ENCODE data around the gene SPRTN. TPM values are rescaled to one million over a fixed set of nuclear protein-coding genes. Genes with fewer than 3 reads are reported as not detected.

Gene SPRTN
- total and polyA plus RNA-seq, 2 of the 4 experiments (the other 2 are of a cell fraction), result 6.5 to 17.4 TPM

DNA sequence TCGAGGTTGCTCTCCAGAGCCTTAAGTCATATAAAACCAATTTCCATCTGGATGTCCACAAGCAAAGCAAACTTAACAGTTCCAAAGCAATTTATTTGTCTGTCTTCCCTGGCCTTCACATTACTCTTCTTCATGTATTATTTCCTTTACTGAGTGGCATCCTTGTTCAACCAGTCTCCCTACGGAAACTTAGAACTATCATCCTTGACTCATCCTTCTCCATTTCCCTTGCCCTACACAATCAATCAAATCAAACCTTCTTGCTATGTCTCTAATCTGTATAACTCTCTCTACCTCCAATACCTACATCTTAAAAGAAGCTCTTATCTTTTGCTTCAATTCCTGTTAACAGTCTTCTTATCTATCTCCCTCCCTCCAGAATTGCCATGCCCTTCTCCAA is 58.5 kb downstream of the SPRTN start:
- Histone ChIP-seq H3K36me3 (ENCODE audit: control insufficient read depth, insufficient read depth, low read length) (no peaks in the 10 kb centered on the region), H2BK120ac (ENCODE audit: low read depth, low read length) (no peak overlapping the region), H2AFZ (replicated peaks; ENCODE audit: low read length, poor library complexity) (no peak overlapping the region), H3K9me3 (ENCODE audit: control insufficient read depth, insufficient read depth, low read length) (no peaks in the 10 kb centered on the region), H3K79me1 (ENCODE audit: low read depth in 1 of 2, low read length in 2 of 2) (peaks cover 27 to 65% of the 10 kb centered on the region in 2 experiments), H3K18ac (ENCODE audit: low read depth, low read length) (no peak overlapping the region), H2BK15ac (ENCODE audit: low read depth, low read length) (no peak overlapping the region), H3K4me1 (ENCODE audit: control insufficient read depth, insufficient read depth, low read length) (peaks cover 8% of the 10 kb centered on the region), H4K91ac (ENCODE audit: insufficient read depth, low read depth, low read length) (no peak overlapping the region), H3K9ac (ENCODE audit: low read depth, low read length) (no peak overlapping the region), H4K8ac (ENCODE audit: low read depth in 2 of 2, low read length in 2 of 2) (no peak overlapping the region), H2BK20ac (ENCODE audit: low read depth, low read length) (0 out of 2 replicates have a peak overlapping the region, but pooled peaks have one; percentile 25), H2AK5ac (ENCODE audit: low read depth, low read length) (peak overlapping the region; percentile 33; the same call in 1 of the 2 replicates), H4K20me1 (ENCODE audit: insufficient read depth, low read length) (peaks cover 45% of the 10 kb centered on the region), H3K27ac (ENCODE audit: insufficient read depth, low read length) (no peak overlapping the region), H3K4me3 (ENCODE audit: insufficient read depth, low read depth, low read length) (no peak overlapping the region), H4K5ac (ENCODE audit: low read depth, low read length) (no peak overlapping the region), H3K14ac (replicated peaks; ENCODE audit: low read depth, low read length) (no peak overlapping the region), H2AK9ac (replicated peaks; ENCODE audit: low read depth, low read length, poor library complexity) (no peak overlapping the region), H3K27me3 (ENCODE audit: control insufficient read depth, insufficient read depth, low read length) (no peaks in the 10 kb centered on the region), H3K9me1 (ENCODE audit: insufficient read depth, low read length) (peaks cover 6% of the 10 kb centered on the region), H3K23ac (ENCODE audit: low read depth, low read length) (no peak overlapping the region), H3K4me2 (ENCODE audit: low read depth, low read length) (no peak overlapping the region), H2BK5ac (ENCODE audit: low read depth, low read length, poor library complexity, severe bottlenecking) (no peak overlapping the region), H3K56ac (ENCODE audit: extremely low read depth, insufficient read depth, low read length) (no peak overlapping the region), H3K4ac (ENCODE audit: low read depth, low read length) (0 out of 2 replicates have a peak overlapping the region, but pooled peaks have one; percentile 9)
- no TSS peak for BruUV-seq (replicated peaks)
- dilution Hi-C loops (cut with HindIII; ENCODE audit: low sequenced_read_pairs, unreplicated experiment), result no loop called here
- intact Hi-C loops (cut with micrococcal nuclease), result no loop called here
- 86% methylated on average over 2 of the region's 2 CpGs; no CpG with 5 or more reads in 1 of the 2 experiments for WGBS, 2 experiments (ENCODE audit: extremely low coverage in 2 of 2, insufficient read length in 1 of 2)
- DNase-seq, result no peak
- ChIA-PET POLR2A (ENCODE audit: unreplicated experiment) (no interaction called here), CTCF (no interaction called here)
- in situ Hi-C loops (cut with MboI; ENCODE audit: low sequenced_read_pairs), result no loop called here
- no peak for TF ChIP-seq SMC3 (IDR thresholded peaks at IDR 0.05; ENCODE audit: low read depth, low read length)
- TF ChIP-seq, protein P1, sequence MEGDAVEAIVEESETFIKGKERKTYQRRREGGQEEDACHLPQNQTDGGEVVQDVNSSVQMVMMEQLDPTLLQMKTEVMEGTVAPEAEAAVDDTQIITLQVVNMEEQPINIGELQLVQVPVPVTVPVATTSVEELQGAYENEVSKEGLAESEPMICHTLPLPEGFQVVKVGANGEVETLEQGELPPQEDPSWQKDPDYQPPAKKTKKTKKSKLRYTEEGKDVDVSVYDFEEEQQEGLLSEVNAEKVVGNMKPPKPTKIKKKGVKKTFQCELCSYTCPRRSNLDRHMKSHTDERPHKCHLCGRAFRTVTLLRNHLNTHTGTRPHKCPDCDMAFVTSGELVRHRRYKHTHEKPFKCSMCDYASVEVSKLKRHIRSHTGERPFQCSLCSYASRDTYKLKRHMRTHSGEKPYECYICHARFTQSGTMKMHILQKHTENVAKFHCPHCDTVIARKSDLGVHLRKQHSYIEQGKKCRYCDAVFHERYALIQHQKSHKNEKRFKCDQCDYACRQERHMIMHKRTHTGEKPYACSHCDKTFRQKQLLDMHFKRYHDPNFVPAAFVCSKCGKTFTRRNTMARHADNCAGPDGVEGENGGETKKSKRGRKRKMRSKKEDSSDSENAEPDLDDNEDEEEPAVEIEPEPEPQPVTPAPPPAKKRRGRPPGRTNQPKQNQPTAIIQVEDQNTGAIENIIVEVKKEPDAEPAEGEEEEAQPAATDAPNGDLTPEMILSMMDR (conservative IDR thresholded peaks at IDR 0.05; ENCODE audit: low read depth, low read length), result no peak
- no peak for TF ChIP-seq MAFK (IDR thresholded peaks at IDR 0.05; ENCODE audit: low read depth, low read length)
- TF ChIP-seq CEBPB (IDR thresholded peaks at IDR 0.05; ENCODE audit: low read depth, low read length), result no peak
- TF ChIP-seq RAD21 (IDR thresholded peaks at IDR 0.05; ENCODE audit: low read length), result no peak
- TF ChIP-seq RFX5 (IDR thresholded peaks at IDR 0.05; ENCODE audit: low read depth, low read length), result no peak
- TF ChIP-seq, protein P2, sequence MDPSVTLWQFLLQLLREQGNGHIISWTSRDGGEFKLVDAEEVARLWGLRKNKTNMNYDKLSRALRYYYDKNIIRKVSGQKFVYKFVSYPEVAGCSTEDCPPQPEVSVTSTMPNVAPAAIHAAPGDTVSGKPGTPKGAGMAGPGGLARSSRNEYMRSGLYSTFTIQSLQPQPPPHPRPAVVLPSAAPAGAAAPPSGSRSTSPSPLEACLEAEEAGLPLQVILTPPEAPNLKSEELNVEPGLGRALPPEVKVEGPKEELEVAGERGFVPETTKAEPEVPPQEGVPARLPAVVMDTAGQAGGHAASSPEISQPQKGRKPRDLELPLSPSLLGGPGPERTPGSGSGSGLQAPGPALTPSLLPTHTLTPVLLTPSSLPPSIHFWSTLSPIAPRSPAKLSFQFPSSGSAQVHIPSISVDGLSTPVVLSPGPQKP (IDR thresholded peaks at IDR 0.05; ENCODE audit: borderline replicate concordance, low read depth, low read length), result no peak
- TF ChIP-seq NFE2L2 (IDR thresholded peaks at IDR 0.05; ENCODE audit: low read depth, low read length), result no peak
- no peak for TF ChIP-seq RCOR1 (IDR thresholded peaks at IDR 0.05; ENCODE audit: insufficient replicate concordance, low read length)
- no peak for TF ChIP-seq CHD1 (IDR thresholded peaks at IDR 0.05; ENCODE audit: low read depth, low read length)
- TF ChIP-seq, protein P3, sequence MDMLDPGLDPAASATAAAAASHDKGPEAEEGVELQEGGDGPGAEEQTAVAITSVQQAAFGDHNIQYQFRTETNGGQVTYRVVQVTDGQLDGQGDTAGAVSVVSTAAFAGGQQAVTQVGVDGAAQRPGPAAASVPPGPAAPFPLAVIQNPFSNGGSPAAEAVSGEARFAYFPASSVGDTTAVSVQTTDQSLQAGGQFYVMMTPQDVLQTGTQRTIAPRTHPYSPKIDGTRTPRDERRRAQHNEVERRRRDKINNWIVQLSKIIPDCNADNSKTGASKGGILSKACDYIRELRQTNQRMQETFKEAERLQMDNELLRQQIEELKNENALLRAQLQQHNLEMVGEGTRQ (IDR thresholded peaks at IDR 0.05; ENCODE audit: low read depth, low read length), result no peak
- no peak for TF ChIP-seq MAZ (IDR thresholded peaks at IDR 0.05; ENCODE audit: borderline replicate concordance, low read depth, low read length)
- TF ChIP-seq MXI1 (IDR thresholded peaks at IDR 0.05; ENCODE audit: borderline replicate concordance, low read depth, low read length), result no peak
- TF ChIP-seq POLR2A (IDR thresholded peaks at IDR 0.05; ENCODE audit: low read depth, low read length), result no peak
- no peak for TF ChIP-seq FOS (IDR thresholded peaks at IDR 0.05; ENCODE audit: low read depth, low read length)
- ATAC-seq (ENCODE audit: low read depth), result no peak
